CD4-positive, alpha-beta T cell treated with Interleukin-6 for 4 hours (primary cell): ENCODE results near the gene PROSER3.
"Not testable (repeated sequence)": the region's sequence is repeated elsewhere in the genome, so short reads cannot be mapped to it uniquely, and the experiment has no call there.

Source experiments
- DNase-seq: peaks from one replicate; pipeline ENCODE4 v3.0.0-alpha.2; 2020; ENCODE audit warnings: mixed read lengths

PROSER3 gene

DNA sequence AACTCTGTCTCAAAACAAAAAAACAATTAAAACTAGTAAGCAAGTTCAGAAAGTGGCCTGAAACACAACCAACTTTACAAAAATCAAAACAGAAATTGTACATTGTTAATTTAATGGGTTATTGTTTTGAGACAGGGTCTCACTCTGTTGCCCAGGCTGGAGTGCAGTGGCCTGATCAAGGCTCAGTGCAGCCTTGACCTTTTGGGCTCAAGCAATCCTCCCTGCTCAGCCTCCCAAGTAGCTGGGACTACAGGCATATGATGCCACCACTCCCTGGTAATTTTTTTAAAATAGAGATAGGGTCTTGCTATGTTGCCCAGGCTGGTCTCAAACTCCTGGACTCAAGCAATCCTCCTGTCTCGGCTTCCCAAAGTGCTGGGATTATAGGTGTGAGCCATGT lies 37.6 kb downstream of the PROSER3 start:
- not testable (repeated sequence) for DNase-seq

DNA sequence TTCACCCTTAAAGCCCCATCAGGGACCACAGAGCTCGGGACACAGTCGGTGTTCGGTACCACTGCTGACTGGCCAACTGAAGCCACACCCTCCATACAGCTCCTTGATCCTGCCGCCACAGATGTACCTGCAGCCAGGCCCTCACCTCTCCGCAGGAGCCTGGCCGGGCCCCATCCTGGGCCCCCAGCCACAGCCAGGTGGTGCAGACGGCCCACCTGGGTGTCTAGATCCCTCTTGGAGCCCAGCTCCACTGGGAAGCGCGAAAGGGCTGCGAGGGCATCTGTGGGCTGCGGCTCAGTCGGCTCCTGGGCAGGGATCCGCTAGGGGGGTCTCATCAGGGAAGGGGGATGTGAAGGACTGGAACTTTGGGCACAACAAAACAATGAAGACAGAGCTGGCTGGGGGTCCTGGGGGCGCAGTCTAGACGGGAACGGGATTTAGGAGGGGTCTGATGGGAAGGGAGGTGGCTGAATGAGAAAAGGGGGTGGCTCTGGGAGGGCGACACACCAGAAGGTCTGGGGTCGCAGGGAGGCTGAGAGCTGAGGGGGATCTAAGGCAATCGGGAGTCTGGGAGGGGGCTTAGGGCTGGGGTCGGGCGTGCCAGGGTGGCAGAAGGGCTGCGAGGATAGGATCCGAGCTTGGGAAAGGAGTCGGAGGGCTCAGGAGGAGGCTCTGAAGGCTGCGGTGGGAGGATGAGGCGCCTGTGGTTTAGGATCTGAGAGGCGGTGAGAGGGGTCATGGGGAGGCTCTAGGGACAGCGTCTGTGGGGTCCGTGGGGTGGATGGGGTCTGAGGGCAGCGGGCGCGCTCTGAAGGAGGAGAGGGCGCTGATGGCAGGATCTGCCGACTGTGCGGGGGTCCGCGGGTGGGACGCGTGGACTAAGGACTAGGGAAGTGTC lies 38.9 kb downstream of the PROSER3 start:
- DNase-seq = no peak

DNA sequence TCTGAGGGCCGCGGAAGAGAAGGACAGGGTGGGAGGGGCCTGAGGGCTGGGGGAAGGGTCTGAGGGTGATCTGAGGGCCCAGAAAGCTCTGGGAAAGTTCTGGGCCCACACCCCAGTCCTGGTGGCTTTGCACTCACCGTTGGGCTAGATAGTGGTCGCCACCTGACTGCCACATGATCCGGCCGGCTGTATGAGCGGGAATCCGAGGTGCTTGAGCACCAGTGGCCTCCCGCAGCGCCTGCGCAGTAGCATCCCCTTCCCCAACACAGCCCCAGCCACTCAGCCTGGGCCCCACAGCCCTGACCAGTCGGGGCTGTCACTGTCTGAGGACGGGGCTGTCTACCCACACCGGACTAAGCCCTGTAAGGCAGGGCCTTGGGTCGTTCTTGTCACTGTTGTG lies 39.7 kb downstream of the PROSER3 start:
- DNase-seq = peak; percentile 5

DNA sequence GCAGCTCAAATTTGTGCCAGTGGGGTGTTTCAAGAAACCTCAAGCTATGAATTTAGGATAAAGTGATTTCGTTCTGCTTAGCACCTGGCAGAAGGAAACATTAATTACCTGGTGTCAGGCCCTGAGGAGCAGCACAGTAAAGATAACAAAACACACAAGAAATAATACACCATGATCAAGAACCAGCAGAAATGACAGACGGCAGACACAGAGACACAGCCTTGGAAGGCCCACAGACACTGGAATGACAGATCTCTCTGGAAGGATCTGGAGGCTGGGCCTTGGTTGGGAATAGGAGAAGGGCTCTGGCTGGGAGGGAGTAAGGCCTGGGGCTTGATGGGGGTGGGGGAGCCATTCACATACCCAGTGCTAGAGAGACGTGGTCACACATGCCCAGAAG lies 43.9 kb downstream of the PROSER3 start:
- no peak for DNase-seq

DNA sequence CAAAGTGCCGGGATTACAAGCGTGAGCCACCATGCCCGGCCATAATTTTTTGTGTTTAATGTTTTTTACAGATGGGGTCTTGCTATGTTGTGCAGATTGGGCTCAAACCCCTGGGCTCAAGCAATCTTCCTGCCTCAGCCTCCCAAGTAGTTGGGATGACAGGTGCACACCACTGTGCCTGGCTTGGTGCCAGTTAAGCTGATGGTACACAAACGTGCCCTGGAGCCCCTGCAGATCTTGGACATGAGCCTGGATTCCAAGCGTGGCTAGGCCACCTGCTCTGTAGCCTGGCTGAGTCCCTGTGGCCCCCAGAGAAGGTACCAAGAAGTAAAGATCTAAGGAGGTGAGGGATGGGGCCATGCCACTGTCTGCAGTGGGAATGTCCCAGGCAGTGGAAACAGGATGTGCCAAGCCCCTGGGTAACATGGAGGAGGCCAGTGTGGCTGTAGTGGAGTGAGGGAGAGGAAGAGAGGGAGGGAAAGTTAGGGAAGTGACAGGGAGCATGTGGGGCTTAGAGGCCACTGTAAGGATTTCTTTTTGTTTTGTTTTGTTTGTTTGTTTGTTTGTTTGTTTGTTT lies 47.6 kb downstream of the PROSER3 start:
- DNase-seq = no peak

DNA sequence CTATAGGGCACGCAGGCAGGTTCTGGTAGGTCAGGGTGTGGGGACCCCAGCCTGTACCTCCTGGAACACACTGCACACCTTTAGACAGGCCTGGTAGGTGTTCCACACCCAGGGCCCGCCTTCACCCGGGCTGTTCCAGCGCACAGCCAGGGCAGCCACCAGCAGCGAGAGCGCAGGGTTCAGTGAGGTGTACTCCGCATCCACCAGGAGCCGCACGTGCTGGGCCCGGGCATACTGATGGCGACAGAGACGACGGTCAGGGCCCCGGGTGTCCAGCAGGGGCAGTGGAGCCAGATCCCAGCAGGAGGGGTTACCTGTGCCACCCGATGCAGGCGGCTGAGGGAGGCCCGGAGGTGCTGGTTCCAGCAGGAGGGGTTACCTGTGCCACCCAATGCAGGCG lies 48.6 kb downstream of the PROSER3 start:
- no peak for DNase-seq

DNA sequence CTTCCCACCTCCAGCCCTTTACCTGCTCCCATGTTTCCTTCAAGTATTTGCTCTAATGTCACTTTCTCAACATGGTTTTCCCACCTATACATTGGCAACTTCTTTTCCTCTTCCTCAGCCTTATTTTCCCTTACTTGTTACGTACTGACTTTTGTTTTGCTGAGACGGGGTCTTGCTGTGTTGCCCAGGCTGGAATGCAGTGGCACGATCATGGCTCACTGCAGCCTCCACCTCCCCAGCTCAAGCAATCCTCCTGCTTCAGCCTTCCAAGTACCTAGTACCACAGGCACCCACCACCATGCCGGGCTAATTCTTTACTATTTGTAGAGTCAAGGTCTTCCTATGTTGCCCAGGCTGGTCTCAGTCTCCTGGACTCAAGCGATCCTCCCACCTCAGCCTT lies 49.7 kb downstream of the PROSER3 start:
- DNase-seq = no peak

DNA sequence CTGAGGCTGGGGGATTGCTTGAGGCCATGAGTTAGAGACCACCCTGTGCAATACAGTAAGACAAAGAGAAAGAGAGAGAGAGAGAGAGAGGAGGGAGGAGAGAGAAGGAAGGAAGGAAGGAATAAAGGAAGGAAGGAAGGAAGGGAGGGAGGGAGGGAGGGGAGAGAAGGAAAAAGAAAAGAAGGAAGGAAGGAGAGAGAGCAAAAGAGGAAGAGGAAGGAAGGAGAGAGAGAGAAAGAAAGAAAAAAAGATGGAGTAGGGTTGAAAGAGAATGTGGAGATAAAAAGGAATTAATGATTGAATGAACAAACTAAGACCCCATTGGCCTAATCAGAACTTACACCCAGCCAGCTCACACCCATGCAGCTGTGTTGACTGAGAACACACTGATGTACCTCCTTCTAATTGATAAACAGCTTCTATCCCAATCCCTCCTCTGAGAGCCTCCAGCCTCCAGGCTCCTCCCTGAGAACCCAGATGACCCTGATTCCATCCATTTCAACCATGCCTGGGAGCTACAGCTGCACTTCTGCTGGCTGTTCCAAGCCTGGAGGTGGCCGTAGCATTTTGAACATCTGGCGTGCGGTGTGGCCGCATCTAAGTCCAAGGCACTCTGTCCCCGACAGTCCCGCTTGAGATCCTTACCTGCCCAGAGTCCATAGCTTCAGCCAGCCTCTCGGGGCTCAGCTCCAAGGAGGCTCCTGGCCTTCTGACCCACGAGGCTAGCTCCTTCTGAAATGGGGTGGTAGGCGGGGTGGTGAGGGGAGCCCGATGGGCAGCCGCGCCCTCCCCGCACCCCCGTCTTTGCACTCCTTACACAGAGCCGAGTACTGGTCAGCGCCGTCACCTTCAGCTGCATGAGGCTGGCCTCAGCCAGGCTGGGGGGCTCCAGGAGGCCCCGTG lies 53.6 kb downstream of the PROSER3 start:
- DNase-seq = no peak

DNA sequence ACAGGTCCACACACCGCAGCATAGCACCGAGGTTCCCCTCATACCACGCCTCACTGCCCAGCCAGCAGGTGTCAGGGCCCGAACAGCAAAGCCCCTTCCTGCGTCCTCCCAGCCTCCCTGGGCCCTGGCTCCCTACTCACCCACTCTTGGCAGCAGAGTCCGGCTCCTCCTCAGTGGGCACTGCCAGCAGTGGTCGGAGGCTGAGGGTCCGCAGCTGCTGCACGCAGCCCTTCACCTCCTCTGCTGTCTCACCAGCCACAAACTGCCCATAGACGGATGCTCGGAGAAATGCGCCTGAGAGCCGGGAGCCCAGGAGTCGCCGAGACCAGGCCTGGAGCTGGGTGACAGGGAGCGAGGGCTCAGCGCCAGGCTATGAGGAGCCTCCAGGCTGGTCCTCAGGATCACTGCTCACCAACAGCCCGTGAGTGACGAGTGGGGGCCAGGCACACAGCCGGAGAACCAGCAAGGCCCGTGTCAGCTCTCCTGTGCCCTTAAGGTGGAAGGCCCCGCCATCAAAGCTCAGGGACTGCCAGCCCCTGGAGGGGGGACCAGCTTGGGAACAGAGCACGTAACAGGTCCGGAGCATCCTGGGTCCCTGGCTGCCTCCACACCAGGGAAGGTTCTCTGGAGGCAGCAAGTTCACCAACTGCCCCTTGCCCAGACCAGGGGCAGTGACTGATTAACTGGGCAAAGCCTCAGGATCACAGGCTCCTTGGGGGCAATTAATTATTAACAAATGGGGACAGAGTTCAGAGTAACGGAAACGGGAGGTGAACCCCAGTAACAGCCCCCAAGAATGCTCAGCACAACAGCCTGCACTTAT lies 54.5 kb downstream of the PROSER3 start, which contains the start of gene PRODH2:
Gene PRODH2, minus strand, starts transcription at position 626 of the 823 bp plus-strand sequence. Its CDS starts 40 bp downstream, at position 586.
- no peak for DNase-seq

DNA sequence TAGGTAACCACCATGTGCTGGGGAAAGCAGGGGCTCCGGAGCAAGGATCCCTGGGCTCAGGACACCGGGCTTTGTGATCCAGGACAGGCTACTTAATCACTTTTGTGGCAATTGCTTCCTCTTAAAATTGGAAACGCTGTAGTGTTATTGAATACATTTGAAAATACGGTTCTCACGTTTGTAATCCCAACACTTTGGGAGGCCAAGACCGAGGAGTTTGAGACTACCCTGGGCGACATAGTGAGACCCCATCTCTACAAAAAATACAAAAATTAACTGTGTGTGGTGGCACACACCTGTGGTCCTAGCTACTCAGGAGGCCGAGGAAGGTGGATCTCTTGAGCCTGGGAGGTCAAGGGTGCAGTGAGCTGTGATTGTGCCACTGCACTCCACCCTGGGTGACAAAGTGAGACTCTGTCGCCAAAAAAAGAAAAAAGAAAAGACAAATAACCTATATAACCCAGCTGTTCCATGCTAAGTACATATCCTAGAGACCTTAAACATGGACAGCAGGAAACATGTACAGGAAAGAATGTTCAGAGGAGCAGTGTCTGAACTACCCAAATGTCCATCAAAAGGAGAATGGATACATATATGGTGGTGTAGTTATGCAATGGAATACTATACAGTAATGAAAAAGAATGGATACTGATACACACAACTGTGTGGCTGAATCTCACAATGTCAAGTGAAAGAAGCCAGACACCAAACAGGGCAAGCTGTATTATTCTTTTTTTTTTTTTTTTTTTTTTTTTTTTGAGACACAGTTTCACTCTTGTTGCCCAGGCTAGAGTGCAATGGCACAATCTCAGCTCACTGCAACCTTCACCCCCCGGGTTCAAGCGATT lies 55.3 kb downstream of the PROSER3 start:
- no peak for DNase-seq

DNA sequence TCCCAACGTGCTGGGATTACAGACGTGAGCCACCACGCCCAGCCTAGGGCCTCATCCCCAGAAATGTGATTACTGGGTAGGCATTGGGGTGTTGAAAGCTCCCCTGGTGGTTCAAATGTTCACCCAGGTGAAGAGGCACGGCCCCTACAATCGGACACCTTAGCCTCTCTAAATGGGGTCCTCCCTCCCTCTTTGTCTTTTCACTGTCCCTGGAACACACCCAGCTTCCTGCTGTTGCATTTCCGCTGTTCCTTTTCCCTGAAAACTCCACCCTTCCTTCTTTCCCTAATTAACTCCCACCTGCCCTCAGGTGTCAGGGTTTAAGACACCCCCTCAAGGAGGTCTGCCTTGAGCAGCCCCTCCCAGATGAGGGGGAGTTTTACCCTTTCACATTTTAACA lies 58.3 kb downstream of the PROSER3 start:
- no peak for DNase-seq

DNA sequence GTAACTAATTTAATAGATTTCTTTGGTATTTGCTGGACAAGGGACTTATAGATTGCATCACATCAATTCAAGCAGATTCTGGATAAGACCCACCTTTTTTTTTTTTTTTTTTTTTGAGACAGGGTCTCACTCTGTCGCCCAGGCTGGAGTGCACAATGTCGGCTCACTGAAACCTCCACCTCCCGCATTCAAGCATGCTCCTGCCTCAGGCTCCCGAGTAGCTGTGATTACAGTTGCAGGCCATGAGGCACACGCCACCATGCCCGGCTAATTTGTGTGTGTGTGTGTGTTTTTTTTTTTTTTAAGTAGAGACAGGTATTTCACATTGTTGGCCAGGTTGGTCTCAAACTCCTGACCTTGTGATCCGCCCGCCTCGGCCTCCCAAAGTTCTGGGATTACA lies 58.9 kb downstream of the PROSER3 start:
- no peak for DNase-seq

DNA sequence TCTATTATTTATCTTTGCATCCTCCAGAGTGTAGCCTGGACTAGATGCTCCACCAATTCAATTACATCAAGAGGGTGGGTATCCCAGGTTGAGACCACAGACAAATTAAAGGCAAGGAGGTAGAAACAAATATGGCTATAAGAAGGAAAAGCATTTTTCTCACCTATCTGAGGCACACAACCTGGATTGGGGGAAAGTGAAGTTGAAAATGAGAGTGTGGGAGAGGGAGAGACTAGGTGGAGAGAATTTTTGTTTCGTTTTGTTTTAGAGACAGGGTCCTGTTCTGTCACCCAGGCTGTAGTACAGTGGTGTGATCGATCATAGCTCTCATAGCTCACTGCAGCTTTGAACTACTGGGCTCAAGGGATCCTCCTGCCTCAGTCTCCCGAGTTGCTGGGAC lies 60.5 kb downstream of the PROSER3 start:
- DNase-seq = no peak
